Central memory CD8-positive, alpha-beta T cell (primary cell): ENCODE measurements around the gene ZNF622.

Experiments used
- ATAC-seq: fragments of 150-1000 bp; cut with Tn5 transposase; replicated peaks from 2 replicates; pipeline ENCODE4 v1.10.0; 2022; ENCODE audit warnings: mild to moderate bottlenecking, moderate FRiP score, moderate number of reproducible peaks; ENCODE audit not compliant: poor library complexity, severe bottlenecking; ENCODE audit errors: extremely low read depth
- DNase-seq, 2 donors: peaks; one replicate each; pipeline ENCODE4 v3.0.0; 2021; ENCODE audit warnings: low spot score in 2 of 2
- H3K27ac Mint-ChIP-seq: one replicate; pipeline ENCODE4 v1.8.0; 2022; ENCODE audit warnings: low read depth, mild to moderate bottlenecking, moderate library complexity, mixed read lengths
- H3K27me3 Mint-ChIP-seq: one replicate; pipeline ENCODE4 v1.8.0; 2022; ENCODE audit warnings: mixed read lengths
- H3K36me3 Mint-ChIP-seq: one replicate; pipeline ENCODE4 v1.8.0; 2022; ENCODE audit warnings: mild to moderate bottlenecking, moderate library complexity, mixed read lengths; ENCODE audit not compliant: insufficient read depth
- H3K4me1 Mint-ChIP-seq: one replicate; pipeline ENCODE4 v1.8.0; 2022; ENCODE audit warnings: mixed read lengths
- H3K4me3 Mint-ChIP-seq: one replicate; pipeline ENCODE4 v1.8.0; 2022; ENCODE audit warnings: mild to moderate bottlenecking, moderate library complexity, mixed read lengths
- H3K9me3 Mint-ChIP-seq: one replicate; pipeline ENCODE4 v1.8.0; 2022; ENCODE audit warnings: mixed read lengths

The ZNF622 gene, protein sequence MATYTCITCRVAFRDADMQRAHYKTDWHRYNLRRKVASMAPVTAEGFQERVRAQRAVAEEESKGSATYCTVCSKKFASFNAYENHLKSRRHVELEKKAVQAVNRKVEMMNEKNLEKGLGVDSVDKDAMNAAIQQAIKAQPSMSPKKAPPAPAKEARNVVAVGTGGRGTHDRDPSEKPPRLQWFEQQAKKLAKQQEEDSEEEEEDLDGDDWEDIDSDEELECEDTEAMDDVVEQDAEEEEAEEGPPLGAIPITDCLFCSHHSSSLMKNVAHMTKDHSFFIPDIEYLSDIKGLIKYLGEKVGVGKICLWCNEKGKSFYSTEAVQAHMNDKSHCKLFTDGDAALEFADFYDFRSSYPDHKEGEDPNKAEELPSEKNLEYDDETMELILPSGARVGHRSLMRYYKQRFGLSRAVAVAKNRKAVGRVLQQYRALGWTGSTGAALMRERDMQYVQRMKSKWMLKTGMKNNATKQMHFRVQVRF

DNA sequence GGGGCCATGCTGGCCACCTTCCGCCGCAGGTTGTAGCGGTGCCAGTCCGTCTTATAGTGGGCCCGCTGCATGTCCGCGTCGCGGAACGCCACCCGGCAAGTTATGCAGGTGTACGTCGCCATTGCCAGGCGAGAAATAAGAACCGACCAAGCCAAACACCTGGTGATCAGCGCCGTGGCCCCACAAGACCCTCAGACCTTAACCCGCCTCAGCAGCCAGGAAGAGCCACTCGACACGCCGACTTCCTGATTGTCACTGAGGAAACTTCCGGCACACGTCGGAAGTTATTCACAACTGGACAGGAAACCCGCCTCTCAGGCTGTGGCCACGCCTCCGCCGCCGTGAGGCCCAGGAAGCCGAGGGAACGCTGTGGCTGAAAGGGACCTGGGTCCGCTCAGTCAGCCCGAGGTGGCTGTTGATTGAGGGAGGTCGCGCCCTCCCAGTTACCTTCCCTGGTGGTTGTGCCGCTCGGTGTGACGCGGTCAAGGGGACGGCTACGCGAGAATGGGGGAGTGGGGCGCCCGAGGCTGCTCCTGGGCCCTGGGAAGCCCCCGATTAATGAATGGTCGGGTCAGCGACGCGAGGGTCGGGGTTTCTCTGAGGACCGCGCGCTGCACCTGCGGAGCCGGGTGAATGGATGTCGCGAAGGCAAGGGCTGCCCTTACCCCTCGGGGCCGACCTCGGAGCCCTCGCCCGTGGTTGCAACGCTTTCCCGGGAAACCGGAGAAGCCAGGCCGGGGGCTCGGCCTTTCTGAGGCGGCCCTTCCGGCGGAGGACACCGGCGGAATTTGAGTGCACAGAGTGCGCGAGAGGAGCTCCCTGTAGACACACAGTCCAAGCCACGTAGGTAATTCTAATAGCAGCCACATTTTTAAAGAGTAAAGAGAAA, at the start of gene ZNF622:
ZNF622 (minus strand) TSS at position 257 of the 889 bp plus-strand sequence; CDS start at position 122, 135 bp downstream.
- peak within 1 kb of the TSS; percentile 96 for H3K27ac Mint-ChIP-seq
- peaks cover 46% of the 10 kb centered on the region for H3K36me3 Mint-ChIP-seq

DNA sequence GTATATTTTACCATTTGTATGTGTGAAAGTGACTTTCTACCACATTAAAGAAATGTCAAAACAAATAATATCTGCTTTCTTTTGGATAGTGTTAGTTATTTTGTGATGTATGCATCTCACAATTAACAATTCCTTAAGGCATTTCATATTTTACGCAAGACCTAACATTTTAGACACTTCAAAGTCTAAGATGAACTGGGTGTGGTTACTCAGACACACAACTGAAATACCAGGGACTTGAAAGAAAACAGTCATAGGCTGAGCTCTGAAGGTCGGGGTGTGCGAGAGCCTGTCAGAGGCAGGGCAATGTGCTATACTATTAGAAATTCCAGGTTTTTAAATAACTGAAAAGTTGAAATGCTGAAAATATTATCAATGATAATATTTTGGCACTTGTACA, 44.5 kb upstream of the ZNF622 start:
- DNase-seq: no peak
- Mint-ChIP-seq H3K9me3 (no peaks in the 10 kb centered on the region), H3K27me3 (no peaks in the 10 kb centered on the region), H3K36me3 (no peaks in the 10 kb centered on the region), H3K27ac (no peak overlapping the region), H3K4me3 (no peak overlapping the region), H3K4me1 (peaks cover 5% of the 10 kb centered on the region)
- no peak for ATAC-seq

More for the DNA sequence above, at the start of gene ZNF622:
- Mint-ChIP-seq H3K27me3 (no peaks in the 10 kb centered on the region), H3K4me1 (peaks cover 73% of the 10 kb centered on the region), H3K9me3 (no peaks in the 10 kb centered on the region), H3K4me3 (peak within 1 kb of the TSS; percentile 99)
- DNase-seq (peak; percentile 80 to 81), ATAC-seq (peak; percentile 88)

DNA sequence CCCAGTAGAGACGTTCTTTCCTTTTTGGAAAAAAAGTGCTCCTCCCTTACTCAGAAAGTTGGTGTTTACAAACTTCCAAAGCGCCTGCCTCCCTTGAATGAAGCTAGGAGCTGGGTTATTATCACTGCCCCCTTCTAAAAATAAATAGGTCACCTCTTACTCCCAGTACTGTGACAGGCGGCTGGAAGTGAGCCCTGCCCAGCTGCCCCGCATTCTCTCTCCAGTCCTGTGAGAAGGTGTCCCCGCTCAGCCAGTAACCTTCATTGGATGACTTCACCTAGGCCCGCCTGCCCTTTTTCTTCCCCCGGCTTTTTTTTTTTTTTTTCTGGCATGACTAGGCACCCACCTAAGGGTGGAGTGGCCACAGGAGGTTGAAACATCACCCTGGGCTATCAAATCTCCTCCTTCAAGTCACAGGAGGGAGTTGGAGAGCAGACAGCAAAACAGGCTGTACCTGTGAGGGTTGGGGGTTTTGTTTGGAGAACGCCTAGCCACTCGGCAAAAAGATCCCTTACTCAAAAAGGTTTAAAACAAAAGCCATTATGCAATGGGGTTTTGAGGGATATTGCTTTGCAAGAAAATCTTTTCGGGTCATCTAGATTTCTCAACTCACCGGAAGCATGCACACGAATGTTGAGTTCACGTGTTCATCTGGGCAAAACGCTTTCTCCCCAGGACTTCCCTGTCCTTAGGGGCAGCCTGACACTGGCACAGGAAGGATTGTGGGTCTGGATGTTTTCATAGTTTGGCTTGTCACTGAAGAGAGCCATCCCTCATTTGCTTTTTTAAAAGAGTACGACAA, 43.3 kb upstream of the ZNF622 start:
- H3K27ac Mint-ChIP-seq: no peak overlapping the region
- no peak for DNase-seq
- H3K9me3 Mint-ChIP-seq: no peaks in the 10 kb centered on the region
- no peak overlapping the region for H3K4me3 Mint-ChIP-seq
- no peaks in the 10 kb centered on the region for H3K27me3 Mint-ChIP-seq
- H3K36me3 Mint-ChIP-seq: no peaks in the 10 kb centered on the region
- no peak for ATAC-seq
- H3K4me1 Mint-ChIP-seq: peaks cover 13% of the 10 kb centered on the region

DNA sequence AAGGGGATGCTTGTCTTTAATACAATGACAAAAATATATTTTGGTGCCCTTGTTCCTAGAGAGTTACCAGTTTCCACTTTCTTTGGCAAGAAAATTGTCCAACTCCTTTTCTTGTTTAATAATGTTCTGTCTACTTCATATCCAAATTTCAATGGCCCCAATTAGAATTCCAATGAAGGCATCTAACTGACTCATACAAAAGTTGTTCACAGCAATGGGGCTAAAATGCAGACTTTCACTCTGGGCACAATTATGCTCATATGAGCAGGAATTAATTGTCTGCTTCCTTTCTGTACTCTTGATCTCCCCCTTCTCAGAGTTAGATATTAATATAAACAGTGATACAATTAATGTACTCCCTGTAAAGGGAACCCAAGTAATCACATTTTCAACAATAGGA, 42.1 kb upstream of the ZNF622 start:
- DNase-seq: no peak
- no peaks in the 10 kb centered on the region for H3K9me3 Mint-ChIP-seq
- H3K27ac Mint-ChIP-seq: no peak overlapping the region
- no peak overlapping the region for H3K4me3 Mint-ChIP-seq
- peaks cover 13% of the 10 kb centered on the region for H3K4me1 Mint-ChIP-seq
- no peaks in the 10 kb centered on the region for H3K36me3 Mint-ChIP-seq
- H3K27me3 Mint-ChIP-seq: no peaks in the 10 kb centered on the region
- ATAC-seq: no peak

DNA sequence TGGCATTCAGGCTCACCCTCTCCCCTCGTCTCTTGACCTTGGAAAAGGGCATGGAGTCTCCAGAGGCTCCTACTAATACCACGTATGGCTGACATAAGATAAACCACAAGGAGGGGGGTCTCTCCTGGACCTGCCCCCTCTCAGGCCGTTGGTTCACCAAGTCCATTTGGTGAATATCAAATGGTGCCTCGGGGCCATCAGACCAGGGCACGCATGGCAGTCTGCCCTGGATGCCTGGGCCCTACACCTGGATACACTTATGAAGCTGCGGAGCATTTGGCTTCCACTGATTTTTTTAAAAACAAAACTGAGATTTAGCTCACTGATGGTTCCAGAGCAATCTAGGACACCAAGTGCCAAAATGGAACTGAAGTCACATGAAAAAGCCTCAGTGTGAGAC, 40.3 kb upstream of the ZNF622 start:
- DNase-seq: no peak
- peaks cover 12% of the 10 kb centered on the region for H3K4me1 Mint-ChIP-seq
- no peak overlapping the region for H3K27ac Mint-ChIP-seq
- no peaks in the 10 kb centered on the region for H3K27me3 Mint-ChIP-seq
- H3K9me3 Mint-ChIP-seq: no peaks in the 10 kb centered on the region
- no peak for ATAC-seq
- no peak overlapping the region for H3K4me3 Mint-ChIP-seq
- no peaks in the 10 kb centered on the region for H3K36me3 Mint-ChIP-seq

DNA sequence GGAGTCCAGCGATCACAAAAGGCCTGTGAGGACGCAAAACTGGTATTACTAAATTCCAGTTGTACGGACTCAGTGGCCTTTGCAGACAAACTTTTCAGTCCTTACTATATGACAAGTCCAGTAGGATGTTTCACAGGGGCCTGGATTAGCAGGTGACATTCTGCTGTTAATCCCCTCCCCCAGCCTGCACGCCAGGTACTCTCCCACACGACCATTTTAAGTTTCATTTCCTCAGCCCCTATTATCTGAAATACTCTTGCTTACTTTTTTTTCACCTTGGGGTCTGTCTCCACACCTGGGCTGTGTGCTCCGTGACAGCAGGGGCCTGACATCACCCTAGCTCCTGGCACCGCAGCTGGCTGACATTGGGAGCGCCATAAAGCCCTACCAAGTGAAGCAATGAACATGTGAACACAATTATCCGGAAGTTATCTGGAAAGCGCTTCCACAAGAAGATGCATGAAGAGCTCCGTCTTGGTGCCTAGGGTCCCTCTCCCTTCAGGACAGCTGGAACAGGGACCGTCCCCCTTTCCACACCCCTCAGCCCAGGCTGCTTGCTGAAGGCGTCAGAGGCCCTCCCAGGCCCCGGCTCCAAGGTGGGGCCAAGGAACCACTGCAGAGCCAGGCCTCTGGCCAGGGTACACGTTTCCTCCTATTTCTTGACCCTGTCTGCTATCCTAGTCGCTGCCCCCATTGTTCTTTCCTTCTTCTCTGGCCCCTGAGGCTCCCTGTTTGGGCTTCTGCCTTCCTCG, 39.7 kb upstream of the ZNF622 start:
- Mint-ChIP-seq H3K4me1 (peaks cover 8% of the 10 kb centered on the region), H3K4me3 (no peak overlapping the region), H3K9me3 (no peaks in the 10 kb centered on the region), H3K27me3 (no peaks in the 10 kb centered on the region), H3K27ac (no peak overlapping the region), H3K36me3 (no peaks in the 10 kb centered on the region)
- no peak for DNase-seq
- no peak for ATAC-seq

DNA sequence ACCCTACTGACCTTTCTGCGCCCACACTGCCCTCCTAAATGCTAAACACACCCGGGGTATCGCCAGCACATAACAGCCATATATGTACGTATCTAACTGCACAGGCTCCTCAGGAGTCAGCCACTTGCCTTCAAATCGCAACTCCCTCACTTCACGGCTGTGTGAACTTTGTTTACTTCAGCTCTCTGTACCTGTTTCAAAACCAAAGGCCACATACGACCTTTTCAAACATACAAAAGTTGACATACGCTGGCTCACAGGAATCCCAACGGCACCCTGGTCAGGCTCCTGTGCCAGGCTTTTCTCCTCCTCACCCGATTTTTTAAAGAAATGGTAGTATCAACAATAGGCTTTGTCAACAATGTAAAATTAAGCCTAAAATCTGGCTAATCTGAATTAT, 39.0 kb upstream of the ZNF622 start:
- no peak for ATAC-seq
- H3K9me3 Mint-ChIP-seq: no peaks in the 10 kb centered on the region
- DNase-seq: no peak
- H3K27ac Mint-ChIP-seq: no peak overlapping the region
- H3K4me1 Mint-ChIP-seq: peaks cover 8% of the 10 kb centered on the region
- H3K4me3 Mint-ChIP-seq: no peak overlapping the region
- H3K36me3 Mint-ChIP-seq: no peaks in the 10 kb centered on the region
- no peaks in the 10 kb centered on the region for H3K27me3 Mint-ChIP-seq

DNA sequence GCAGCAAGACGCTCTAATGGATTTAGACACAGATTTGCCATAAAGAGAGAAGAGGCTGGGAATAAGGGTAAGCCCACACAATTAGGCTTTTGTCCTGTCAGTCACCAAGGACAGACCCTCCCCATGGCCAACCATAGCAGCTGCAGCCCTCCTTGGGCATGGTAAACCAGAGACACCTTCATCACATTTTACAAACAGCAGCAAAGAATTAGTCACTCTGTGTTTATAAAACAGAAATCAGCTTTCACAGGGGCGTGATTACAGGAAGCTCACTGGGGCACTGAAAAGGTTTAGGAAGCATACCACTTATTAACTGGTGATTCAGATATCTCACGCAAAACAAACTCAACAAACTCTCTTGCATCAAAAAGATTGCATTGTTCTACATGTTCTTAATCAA, 37.3 kb upstream of the ZNF622 start:
- peaks cover 8% of the 10 kb centered on the region for H3K4me1 Mint-ChIP-seq
- no peaks in the 10 kb centered on the region for H3K9me3 Mint-ChIP-seq
- H3K4me3 Mint-ChIP-seq: no peak overlapping the region
- no peak for ATAC-seq
- no peaks in the 10 kb centered on the region for H3K27me3 Mint-ChIP-seq
- no peaks in the 10 kb centered on the region for H3K36me3 Mint-ChIP-seq
- no peak overlapping the region for H3K27ac Mint-ChIP-seq
- DNase-seq: no peak

DNA sequence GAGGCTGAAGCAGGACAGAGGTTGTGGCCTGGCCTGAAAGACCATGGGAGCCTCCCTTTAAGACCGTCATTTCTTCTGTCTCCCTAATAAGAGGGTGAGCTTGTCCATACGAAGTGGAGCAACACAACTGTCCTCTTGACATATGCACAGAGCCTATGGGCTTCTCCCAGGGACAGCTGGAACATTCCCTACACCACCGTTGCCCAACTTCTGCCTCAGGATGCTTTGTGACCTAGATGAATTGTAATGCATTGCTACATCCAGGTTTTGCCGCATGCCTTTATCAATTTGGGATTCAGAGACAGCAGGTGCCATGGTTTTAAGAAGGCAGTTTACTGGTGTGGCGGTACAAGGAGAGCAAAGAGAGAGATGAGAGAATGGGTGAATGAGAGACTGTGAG, 34.4 kb upstream of the ZNF622 start:
- ATAC-seq (no peak), DNase-seq (no peak)
- Mint-ChIP-seq H3K9me3 (no peaks in the 10 kb centered on the region), H3K27ac (no peak overlapping the region), H3K36me3 (no peaks in the 10 kb centered on the region), H3K4me3 (no peak overlapping the region), H3K27me3 (no peaks in the 10 kb centered on the region), H3K4me1 (peaks cover 8% of the 10 kb centered on the region)

DNA sequence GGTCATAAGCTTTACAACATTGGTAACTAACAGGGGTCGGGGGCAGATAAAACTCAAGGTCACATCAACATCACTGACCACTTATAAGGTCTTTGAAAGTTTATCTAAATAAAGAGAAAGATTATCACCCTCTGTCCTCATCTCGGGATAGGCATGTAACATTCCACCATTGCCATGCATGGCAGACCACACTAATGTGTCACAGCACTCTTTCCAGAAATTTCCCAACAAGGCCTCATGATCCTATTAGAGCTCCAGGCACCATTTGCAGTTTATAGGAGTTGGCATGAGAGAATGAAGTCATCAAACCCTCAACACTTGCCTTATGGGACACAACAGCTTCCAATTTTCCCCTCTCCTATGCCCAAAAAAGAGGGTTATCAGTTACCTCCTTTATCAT, 31.9 kb upstream of the ZNF622 start:
- ATAC-seq (no peak), DNase-seq (no peak)
- Mint-ChIP-seq H3K4me3 (no peak overlapping the region), H3K27me3 (no peaks in the 10 kb centered on the region), H3K4me1 (no peaks in the 10 kb centered on the region), H3K9me3 (no peaks in the 10 kb centered on the region), H3K36me3 (no peaks in the 10 kb centered on the region), H3K27ac (no peak overlapping the region)

DNA sequence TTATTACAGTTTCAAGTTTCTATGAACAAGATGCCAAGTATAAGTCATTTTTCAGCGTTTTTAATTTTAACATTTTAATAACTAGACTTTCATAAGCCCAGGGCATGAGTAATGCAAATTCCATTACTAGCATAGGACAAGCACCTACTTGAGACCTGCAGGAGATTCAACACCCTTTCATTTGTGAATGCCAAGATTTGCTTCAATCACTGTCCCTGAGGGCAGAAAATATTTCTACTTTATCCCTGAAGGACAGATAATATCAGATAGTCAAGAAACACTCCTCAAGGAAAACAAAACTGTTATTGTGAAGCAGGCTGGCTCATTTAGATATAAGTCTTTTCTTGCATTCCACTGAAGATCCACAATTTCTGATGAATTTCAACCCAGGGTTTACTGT, 27.7 kb upstream of the ZNF622 start:
- Mint-ChIP-seq H3K4me3 (no peak overlapping the region), H3K9me3 (no peaks in the 10 kb centered on the region), H3K4me1 (no peaks in the 10 kb centered on the region), H3K36me3 (no peaks in the 10 kb centered on the region), H3K27me3 (no peaks in the 10 kb centered on the region), H3K27ac (no peak overlapping the region)
- DNase-seq (no peak), ATAC-seq (no peak)
